ENCODE measurements around the gene LGALS16. TPM values are rescaled to one million over a fixed set of nuclear protein-coding genes. Genes with fewer than 3 reads are reported as not detected.

LGALS16 gene
- total and polyA plus RNA-seq, 7 donors, result not detected

DNA sequence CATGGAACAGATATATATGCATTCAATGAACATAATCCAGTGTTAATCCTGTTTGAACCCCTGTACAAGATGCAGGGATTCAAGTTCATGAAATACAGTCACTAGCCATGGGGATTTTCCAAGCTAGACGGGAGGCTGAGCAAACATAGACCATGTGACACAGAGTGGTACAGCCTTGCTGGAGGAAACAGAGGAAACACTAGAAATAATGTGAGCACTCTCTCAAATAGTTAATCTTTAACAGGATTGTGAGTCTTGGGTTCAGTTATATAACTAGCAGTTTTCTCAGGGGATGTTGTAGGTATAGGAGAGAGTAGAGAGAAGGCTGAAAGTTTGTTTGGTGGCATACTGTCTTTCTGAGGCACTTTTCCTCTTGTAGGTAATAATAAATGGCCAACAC is 13.9 kb upstream of the LGALS16 start:
- DNase-seq, result no peak
- no peaks in the 10 kb centered on the region for H3K4me1 ChIP-seq
- no peak overlapping the region for H3K27ac ChIP-seq
- WGBS, 2 donors, result 3 to 35% methylated on average over 1 of the region's 1 CpG
- H3K27me3 ChIP-seq, result peaks cover 0 to 10% (median 0%) of the 10 kb centered on the region in 3 donors
- intact Hi-C loops (cut with DNase I), result no loop called here
- no peak overlapping the region for H3K4me3 ChIP-seq
- TF ChIP-seq POLR2A (IDR thresholded peaks at IDR 0.05) (no peak), EP300 (IDR thresholded peaks at IDR 0.05) (no peak), CTCF (IDR thresholded peaks at IDR 0.05) (no peak), POLR2AphosphoS5 (IDR thresholded peaks at IDR 0.05) (no peak)
- H3K9me3 ChIP-seq, result no peaks in the 10 kb centered on the region
- H3K36me3 ChIP-seq, result no peaks in the 10 kb centered on the region

- H3K27ac ChIP-seq, result no peak overlapping the region
- no peak overlapping the region for H3K4me3 ChIP-seq
- peaks cover 0 to 10% (median 0%) of the 10 kb centered on the region in 3 donors for H3K27me3 ChIP-seq
- 68 to 77% methylated on average over 5 of the region's 5 CpGs for WGBS, 2 donors
- no peaks in the 10 kb centered on the region for H3K4me1 ChIP-seq
- H3K9me3 ChIP-seq, result no peaks in the 10 kb centered on the region
- DNase-seq, result no peak
- H3K36me3 ChIP-seq, result no peaks in the 10 kb centered on the region
- no peak for TF ChIP-seq POLR2A (IDR thresholded peaks at IDR 0.05)
- TF ChIP-seq POLR2AphosphoS5 (IDR thresholded peaks at IDR 0.05), result no peak
- no peak for TF ChIP-seq CTCF (IDR thresholded peaks at IDR 0.05)
- no peak for TF ChIP-seq EP300 (IDR thresholded peaks at IDR 0.05)
- intact Hi-C loops (cut with DNase I), result no loop called here
These were observed 12.1 kb upstream of the LGALS16 start for GRCh38 chr19:39643591-39643990.

DNA sequence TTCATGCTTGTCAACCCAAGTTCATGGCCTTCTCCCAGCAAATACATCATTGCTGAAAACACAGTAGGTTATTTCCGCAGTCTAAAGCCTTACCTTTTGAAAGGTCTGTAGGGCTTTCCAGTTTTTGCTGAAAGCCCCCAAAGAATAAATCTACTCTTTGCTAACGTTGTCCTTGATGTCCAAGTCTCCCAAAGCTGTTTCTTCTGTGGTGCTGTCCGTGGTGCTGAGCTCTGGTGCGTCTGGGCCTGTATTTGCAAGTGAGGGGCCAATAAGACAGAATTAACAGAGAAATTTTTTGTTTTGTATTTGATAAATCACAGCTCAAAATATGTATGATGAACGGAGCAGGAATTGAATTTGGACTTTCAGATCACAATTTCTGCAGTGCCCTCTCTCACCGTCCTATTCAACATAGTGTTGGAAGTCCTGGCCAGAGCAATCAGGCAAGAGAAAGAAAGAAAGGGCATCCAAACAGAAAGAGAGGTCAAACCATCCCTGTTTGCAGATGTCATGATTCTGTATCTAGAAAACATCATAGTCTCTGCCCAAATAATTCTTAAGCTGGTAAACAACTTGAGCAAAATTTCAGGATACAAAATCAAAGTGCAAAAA is 9.8 kb upstream of the LGALS16 start:
- intact Hi-C loops (cut with DNase I), result no loop called here
- Histone ChIP-seq H3K4me1 (no peaks in the 10 kb centered on the region), H3K9me3 (no peaks in the 10 kb centered on the region), H3K36me3 (no peaks in the 10 kb centered on the region), H3K27ac (no peak overlapping the region), H3K4me3 (no peak overlapping the region), H3K27me3 (peaks cover 0 to 15% (median 0%) of the 10 kb centered on the region in 3 donors)
- 27 to 30% methylated on average over 6 of the region's 6 CpGs for WGBS, 2 donors
- DNase-seq, result no peak
- TF ChIP-seq POLR2AphosphoS5 (IDR thresholded peaks at IDR 0.05) (no peak), EP300 (IDR thresholded peaks at IDR 0.05) (no peak), CTCF (IDR thresholded peaks at IDR 0.05) (no peak)

GRCh38 chr19:39647918-39648317 is 7.8 kb upstream of the LGALS16 start:
- Histone ChIP-seq H3K27me3 (peaks cover 0 to 15% (median 0%) of the 10 kb centered on the region in 3 donors), H3K9me3 (no peaks in the 10 kb centered on the region), H3K27ac (no peak overlapping the region), H3K4me3 (no peak overlapping the region), H3K4me1 (no peaks in the 10 kb centered on the region), H3K36me3 (no peaks in the 10 kb centered on the region)
- WGBS, 2 donors, result 31 to 46% methylated on average over 3 of the region's 3 CpGs
- DNase-seq, result no peak
- intact Hi-C loops (cut with DNase I), result no loop called here
- no peak for TF ChIP-seq CTCF (IDR thresholded peaks at IDR 0.05)
- TF ChIP-seq POLR2A (IDR thresholded peaks at IDR 0.05), result no peak
- no peak for TF ChIP-seq POLR2AphosphoS5 (IDR thresholded peaks at IDR 0.05)
- TF ChIP-seq EP300 (IDR thresholded peaks at IDR 0.05), result no peak

DNA sequence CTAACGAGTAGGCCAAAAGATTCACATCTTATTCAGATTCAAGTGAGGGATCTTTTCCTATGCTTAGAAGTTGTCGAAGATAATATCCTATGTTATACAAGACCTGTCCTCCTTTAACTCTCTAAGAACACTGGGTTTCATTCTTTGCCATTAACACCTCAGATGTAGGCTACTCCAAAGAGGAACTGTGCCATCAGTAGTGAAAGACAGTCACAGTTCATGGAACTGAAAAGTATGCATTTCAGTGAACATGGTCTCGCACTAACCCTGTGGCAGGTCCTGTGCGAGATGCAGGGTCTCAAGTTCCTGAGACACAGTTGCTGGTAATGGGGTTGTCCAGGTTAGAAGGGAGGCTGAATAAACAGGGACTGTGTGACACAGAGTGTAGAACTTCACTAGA is 4.1 kb downstream of the LGALS16 start:
- no peak for DNase-seq
- Histone ChIP-seq H3K4me3 (no peak overlapping the region), H3K9me3 (no peaks in the 10 kb centered on the region), H3K27ac (no peak overlapping the region), H3K36me3 (no peaks in the 10 kb centered on the region), H3K27me3 (no peaks in the 10 kb centered on the region), H3K4me1 (no peaks in the 10 kb centered on the region)
- WGBS, 2 donors, result 76 to 84% methylated on average over 4 of the region's 4 CpGs
- intact Hi-C loops (cut with DNase I), result no loop called here
- no peak for TF ChIP-seq CTCF (IDR thresholded peaks at IDR 0.05)
- no peak for TF ChIP-seq POLR2A (IDR thresholded peaks at IDR 0.05)
- no peak for TF ChIP-seq EP300 (IDR thresholded peaks at IDR 0.05)
- no peak for TF ChIP-seq POLR2AphosphoS5 (IDR thresholded peaks at IDR 0.05)

All from sigmoid colon (tissue), 7 donors.